OCI-M2 (cell line): ENCODE measurements around the gene UBASH3B.
"Not testable (repeated sequence)": the region's sequence is repeated elsewhere in the genome, so short reads cannot be mapped to it uniquely, and the experiment has no call there.

ENCODE experiments used
- DNase-seq: peaks from one replicate; lab custom pipeline; 2025; ENCODE audit not compliant: unreplicated experiment; lab: John Stamatoyannopoulos, UW

Gene UBASH3B

GRCh38 chr11:122807731-122808477, 152.4 kb downstream of the UBASH3B start:
- DNase-seq = no peak

DNA sequence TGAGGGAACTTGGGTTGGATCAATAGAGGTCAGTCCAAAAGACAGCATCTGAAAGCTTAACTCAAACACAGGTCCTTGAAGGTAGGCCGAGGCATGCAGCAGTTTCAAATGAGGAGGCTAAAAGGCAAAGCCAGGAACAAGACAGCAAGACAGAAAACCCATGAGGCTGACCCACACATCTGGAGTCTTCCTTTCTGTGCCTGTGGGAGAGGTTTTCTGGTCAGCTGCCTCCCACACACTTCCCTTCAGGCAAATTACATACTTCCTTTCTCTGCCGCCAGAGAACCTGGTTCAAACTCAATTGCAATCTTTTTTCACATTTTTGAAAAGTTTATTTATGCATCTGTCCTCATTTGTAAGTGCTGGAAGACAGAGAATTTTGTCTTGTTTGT, 153.0 kb downstream of the UBASH3B start:
- no peak for DNase-seq

GRCh38 chr11:122809866-122810265, 154.3 kb downstream of the UBASH3B start:
- DNase-seq = no peak

DNA sequence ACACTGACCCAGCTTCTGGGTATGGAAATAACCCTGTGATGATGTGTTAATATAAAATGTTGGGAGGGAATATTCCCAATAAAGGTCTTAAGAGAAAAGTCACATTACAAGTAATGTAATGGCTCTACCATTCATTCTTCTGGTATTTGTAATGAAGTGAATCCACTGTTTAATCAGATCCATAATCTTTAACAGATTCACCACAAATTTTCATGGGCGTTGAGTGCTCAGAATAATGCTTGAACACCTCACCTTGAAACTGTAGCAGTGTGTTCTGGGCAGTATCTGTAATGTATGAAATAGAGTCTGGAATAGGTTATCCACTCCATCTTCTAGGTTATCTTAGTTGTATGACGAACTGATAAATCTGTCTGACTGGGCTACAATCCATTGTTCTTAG, 156.2 kb downstream of the UBASH3B start:
- DNase-seq = no peak

DNA sequence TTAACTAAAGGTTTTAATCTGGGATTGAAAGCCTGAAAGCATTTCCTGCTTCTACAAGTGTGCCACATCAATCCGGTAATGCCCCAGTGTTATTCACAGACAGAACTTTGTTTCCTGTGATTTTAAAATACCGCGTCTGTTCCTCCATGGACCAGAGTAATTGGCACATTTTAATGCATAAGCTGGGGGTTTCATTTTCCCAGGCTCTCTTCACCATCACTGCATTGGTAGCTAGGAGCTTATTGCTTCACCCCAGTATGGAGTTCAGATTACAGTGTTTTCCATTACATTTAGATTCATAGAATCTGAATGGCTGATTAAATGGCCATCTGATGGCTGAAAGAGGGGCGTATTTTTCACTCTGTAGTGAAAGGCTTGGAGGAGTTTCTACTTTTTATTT, 157.1 kb downstream of the UBASH3B start:
- no peak for DNase-seq

DNA sequence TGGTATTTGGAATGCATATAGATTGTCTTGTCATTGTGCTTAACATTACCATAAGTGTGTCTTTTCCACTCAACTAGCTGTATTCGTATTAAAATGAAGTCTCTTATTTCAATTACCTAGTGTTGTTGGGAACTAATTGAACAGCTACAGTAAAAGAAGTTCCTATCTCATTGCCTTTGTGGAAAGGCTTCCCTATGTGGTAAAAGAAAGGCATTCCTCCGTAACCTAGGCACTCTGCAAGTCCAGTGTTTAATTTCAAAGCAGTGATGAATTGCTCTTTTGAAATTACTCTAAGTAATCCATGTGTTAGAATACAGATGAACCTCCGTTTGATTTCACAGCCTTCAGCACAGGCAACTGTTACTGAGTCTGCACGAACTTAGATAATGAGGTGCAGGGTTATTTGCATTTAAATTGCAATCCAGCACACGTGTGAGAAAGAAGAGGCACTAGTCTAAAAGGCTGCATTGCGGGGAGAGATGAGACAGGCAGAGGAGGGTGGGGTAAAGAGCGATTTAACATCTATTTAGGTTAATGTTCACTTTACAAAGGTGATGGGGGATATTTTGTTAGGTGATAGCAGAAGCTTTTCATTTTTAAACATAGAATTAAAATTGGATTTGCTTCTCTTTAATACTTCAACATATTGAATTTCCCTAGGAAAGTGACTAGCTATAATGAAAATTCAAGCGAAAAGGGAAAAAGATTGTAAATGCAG, 157.8 kb downstream of the UBASH3B start:
- no peak for DNase-seq

DNA sequence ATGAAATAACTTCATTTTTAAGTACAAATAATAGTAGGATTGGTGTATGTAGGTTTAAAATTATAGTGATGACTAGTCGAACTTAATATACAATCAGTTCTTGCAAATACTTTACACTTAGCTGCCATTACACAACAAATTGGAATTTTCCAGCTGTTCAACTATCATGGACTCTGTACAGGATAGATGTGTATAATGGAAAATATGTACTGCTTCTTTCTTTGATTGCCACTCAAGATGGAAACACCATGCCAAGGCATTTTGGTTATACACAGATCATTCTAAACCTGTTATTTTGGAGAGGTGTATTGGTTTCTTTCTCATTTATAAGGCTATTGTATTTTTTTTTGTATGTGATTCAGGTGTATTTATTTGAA, 158.4 kb downstream of the UBASH3B start:
- DNase-seq = no peak

DNA sequence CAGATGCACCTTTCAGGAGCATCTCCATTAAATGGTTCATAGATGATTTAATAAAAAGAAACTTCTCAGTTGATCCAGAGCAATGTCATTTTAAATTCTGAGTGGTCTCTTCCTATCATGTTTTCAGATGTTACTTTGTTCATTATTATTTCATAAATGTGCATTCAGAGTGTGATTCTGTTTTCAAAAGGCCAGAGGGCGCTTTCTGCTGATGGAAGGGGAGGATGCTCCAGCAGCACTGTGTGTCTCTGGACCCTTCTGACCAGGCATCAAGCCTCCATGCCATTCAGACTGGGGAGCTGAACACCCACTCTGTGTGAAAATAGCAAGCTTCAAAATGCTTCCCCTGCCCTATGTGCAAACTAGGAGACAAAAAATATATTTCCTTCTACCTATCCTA, 158.9 kb downstream of the UBASH3B start:
- no peak for DNase-seq

GRCh38 chr11:122815900-122816299, 160.4 kb downstream of the UBASH3B start:
- no peak for DNase-seq

DNA sequence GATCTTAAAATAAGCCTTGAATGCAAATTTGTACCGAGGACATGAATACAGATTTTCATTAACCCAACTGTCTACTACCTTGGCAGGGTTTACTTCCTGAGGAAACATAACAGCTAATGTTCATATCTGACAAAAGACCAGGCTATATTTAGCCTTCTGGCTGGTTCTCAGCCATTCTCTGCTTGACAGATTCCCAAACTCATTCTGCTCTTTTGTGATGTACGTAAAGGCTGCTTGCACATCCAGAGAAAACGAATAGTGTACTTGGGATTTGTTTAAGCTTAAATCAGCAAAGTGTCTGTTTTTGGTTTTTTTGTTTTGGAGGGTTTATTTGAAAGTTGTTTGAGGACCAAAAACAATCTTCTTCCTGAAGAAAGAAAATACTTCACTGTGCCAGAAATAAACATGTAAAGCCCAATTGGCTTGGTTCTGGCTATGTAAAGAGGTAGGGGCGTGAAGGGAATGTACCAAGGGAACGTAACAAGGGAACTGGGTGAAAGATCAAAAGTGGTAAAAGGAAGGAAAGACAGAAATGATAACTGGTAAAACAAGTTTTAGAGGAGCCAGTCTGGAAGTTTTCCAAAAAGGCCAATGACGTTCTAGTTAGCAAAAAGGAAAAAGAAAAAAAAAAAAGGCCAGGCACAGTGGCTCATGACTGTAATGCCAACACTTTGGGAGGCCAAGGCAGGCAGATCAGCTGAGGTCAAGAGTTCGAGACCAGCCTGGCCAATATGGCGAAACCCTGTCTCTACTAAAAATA, 161.4 kb downstream of the UBASH3B start:
- no peak for DNase-seq

DNA sequence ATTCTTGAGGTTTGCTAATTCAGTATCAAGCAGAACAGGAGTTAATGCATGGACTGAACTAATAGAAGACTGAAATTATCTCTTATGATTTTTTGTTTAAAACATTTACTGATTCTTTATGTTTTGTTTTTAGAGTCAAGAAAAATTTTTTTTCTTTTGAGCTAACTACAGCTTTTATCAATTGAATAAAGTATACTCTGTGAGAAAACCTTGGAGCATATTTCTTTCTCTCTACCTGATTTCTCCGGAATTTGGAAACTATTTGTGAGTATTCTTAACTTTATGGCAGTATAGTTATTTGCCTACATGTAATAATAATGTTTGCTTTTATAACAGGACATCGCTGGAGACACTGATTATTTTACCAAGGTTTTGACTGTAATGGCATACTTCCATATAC, 164.6 kb downstream of the UBASH3B start:
- DNase-seq = no peak

DNA sequence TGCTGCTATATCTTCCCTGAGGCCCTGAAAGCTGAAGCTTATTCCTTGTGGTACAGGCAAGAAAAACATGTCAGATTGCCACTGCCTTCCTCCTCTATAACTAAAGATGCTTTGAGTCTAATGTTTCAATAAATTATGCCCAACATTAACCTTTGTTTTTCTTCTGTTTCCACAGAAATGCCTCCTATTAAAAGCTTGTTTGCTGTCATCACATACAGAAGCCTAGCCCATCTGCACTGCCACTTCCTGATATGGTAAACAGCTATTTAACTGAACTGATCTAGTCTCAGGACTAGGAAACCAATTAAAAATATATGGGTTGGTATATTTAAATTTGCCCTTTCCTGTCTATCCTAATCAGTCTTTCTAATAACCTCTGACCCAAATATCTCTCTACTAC, 165.6 kb downstream of the UBASH3B start:
- DNase-seq = no peak

DNA sequence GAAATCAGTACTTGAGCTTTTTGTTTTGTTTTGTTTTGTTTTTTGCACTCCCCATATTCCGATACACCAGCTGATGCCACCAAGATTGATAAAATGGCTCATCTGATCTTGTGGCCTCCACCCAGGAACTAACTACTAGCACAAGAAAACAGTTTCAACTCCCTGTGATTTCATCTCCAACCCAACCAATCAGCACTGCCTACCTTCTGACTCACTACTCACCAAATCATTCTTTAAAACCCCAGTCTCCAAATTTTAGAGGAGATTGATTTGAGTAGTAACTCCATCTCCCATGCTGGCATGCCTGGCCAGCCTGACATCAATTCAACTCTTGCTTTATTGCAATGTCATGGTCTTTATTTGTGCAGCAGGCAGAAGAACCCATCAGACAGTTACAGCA, 166.7 kb downstream of the UBASH3B start:
- DNase-seq = no peak

- no peak for DNase-seq
Measured at GRCh38 chr11:122823564-122823963, 168.0 kb downstream of the UBASH3B start.

GRCh38 chr11:122829371-122829770, 173.8 kb downstream of the UBASH3B start:
- DNase-seq = not testable (repeated sequence)

GRCh38 chr11:122832297-122832696, 176.8 kb downstream of the UBASH3B start:
- DNase-seq = not testable (repeated sequence)

DNA sequence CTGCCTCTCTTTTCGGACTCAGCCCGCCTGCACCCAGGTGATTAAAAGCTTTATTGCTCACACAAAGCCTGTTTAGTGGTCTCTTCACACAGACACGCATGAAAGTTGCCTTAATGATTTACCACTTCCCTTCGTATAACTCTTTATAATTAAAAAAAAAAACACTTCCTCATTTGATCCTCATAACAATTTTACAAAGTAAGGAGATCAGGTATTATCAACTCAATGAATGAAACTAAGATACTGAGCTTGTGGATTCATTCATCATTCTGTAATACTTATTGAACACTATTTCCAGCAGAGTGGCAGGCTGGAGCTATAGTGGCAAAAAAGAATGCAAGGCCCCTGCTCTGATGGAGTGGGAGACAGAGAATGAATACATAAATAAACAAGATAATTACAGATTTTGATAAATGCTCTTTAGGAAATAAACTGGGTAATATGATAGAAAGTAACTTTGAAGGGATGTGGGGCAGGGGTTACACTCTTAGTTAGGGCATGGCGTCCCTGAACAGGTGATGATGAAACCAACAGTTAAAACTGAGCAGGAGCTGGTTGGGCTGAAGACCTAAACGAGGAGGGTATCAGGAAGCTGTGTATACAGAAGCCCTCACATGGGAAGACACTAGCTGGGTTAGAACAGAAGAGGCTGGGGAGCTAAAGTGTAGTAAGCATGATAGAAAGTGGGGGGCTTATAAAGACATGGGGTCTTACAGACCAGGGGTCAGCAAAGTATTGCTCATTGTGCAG, 177.4 kb downstream of the UBASH3B start:
- DNase-seq = no peak

DNA sequence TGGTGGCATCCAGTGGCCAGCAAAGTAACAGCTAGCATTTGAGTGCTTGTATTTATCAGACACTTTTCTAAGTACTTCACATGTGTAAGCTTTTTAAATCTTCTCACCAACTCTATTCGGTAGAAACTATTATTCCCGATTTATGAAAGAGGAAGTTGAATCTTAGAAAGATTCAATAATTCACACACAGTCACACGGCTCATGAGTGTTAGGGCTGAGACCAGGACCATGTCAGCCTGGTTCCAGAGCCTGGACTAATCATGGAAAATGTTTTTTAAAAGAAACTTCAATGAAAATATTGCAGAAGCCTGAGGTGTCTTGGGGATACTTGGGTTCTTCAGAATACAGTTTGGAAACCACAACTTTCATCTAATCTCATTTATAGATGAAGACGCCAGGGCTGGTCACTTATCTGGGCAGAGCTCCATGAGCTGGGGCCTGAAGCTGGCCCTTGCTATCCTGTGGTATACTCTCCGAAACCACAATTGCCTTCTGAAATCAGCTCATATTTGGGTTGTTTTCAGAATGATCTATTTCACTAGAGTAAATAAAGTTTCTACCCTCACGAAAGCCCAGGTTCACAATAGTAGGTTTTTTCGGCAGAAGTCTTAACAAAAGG, 178.4 kb downstream of the UBASH3B start:
- no peak for DNase-seq

- no peak for DNase-seq
Measured at GRCh38 chr11:122836916-122837315, 181.4 kb downstream of the UBASH3B start.

DNA sequence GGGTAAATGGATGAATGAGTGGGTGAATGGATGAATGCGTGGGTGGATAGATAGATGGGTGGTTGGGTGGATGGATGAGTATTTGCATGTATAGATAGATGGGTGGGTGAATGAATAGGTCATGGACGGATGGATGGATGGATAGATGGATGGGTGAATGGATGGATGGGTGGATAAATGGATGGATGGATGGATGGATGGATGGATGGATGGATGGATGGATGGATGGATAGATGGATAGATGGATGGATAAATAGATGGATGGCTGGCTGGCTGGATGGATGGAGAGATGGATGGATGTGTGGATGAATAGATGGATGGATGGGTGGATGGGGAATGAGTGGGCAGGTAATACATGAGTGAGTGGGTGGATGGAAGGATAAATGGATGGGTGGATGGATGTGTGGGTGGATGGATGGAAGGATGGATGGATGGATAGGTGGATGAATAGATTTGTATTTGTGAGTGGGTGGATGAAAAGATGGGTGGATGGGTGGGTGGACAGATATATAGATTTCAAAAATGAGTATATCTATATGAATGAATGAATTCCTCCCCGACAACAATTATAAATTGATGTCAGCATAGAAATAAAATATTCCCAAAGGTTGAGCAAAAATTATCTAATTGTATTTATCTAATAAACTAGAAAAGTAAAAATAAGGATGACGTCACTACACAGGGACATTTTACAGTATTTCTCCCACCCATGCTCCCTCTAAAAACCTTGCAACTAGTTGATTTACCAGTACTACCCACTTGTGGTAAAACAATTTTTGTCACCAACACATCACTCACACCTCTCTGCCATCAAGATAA, 182.2 kb downstream of the UBASH3B start:
- DNase-seq = no peak
